ENCODE measurements around the gene KIF20A. TPM values are rescaled to one million over a fixed set of nuclear protein-coding genes. Genes with fewer than 3 reads are reported as not detected.

The KIF20A gene
- total RNA-seq, 2 donors from 2014 or later = 10.4 to 35.7 TPM

GRCh38 chr5:138159666-138160065 lies 19.2 kb upstream of the KIF20A start:
- DNase-seq = no peak
- Histone ChIP-seq H3K27me3 (no peaks in the 10 kb centered on the region), H3K9me3 (no peaks in the 10 kb centered on the region), H3K9ac (ENCODE audit: low read depth in 2 of 2, low read length in 2 of 2) (no peak overlapping the region), H3K4me3 (no peak overlapping the region), H3K4me1 (no peaks in the 10 kb centered on the region), H3K36me3 (peaks cover 28% of the 10 kb centered on the region), H3K27ac (no peak overlapping the region)
- intact Hi-C loops (cut with DNase I) = loop anchor here (10.0 kb wide), 1 partner anchor 385 kb away; no protein-coding TSS in a partner anchor
- no peak for TF ChIP-seq CTCF (IDR thresholded peaks at IDR 0.05)

GRCh38 chr5:138160706-138161105 lies 18.2 kb upstream of the KIF20A start:
- no peak for DNase-seq
- H3K36me3 ChIP-seq = peaks cover 28% of the 10 kb centered on the region
- no peaks in the 10 kb centered on the region for H3K4me1 ChIP-seq
- H3K9me3 ChIP-seq = no peaks in the 10 kb centered on the region
- intact Hi-C loops (cut with DNase I) = no loop called here
- H3K27ac ChIP-seq = no peak overlapping the region
- no peak overlapping the region for H3K4me3 ChIP-seq
- H3K9ac ChIP-seq (ENCODE audit: low read depth in 2 of 2, low read length in 2 of 2) = no peak overlapping the region
- H3K27me3 ChIP-seq = no peaks in the 10 kb centered on the region
- TF ChIP-seq CTCF (IDR thresholded peaks at IDR 0.05) = no peak

GRCh38 chr5:138163721-138164120 lies 15.2 kb upstream of the KIF20A start:
- no peak for DNase-seq
- H3K36me3 ChIP-seq = peaks cover 39% of the 10 kb centered on the region
- intact Hi-C loops (cut with DNase I) = no loop called here

GRCh38 chr5:138169124-138169523 lies 9.8 kb upstream of the KIF20A start:
- intact Hi-C loops (cut with DNase I) = no loop called here
- Histone ChIP-seq H3K4me3 (no peak overlapping the region), H3K9ac (ENCODE audit: low read depth in 2 of 2, low read length in 2 of 2) (no peak overlapping the region), H3K9me3 (no peaks in the 10 kb centered on the region), H3K27ac (no peak overlapping the region), H3K27me3 (no peaks in the 10 kb centered on the region), H3K36me3 (peaks cover 31% of the 10 kb centered on the region), H3K4me1 (no peaks in the 10 kb centered on the region)
- no peak for DNase-seq
- TF ChIP-seq CTCF (IDR thresholded peaks at IDR 0.05) = no peak

More at GRCh38 chr5:138163721-138164120, 15.2 kb upstream of the KIF20A start:
- no peak overlapping the region for H3K27ac ChIP-seq
- no peak for TF ChIP-seq CTCF (IDR thresholded peaks at IDR 0.05)
- H3K9ac ChIP-seq (ENCODE audit: low read depth in 2 of 2, low read length in 2 of 2) = no peak overlapping the region
- no peaks in the 10 kb centered on the region for H3K27me3 ChIP-seq
- no peaks in the 10 kb centered on the region for H3K9me3 ChIP-seq
- H3K4me3 ChIP-seq = no peak overlapping the region
- H3K4me1 ChIP-seq = no peaks in the 10 kb centered on the region

- no peak for TF ChIP-seq CTCF (IDR thresholded peaks at IDR 0.05)
- H3K27ac ChIP-seq = no peak overlapping the region
- H3K4me1 ChIP-seq = no peaks in the 10 kb centered on the region
- H3K9me3 ChIP-seq = no peaks in the 10 kb centered on the region
- no peaks in the 10 kb centered on the region for H3K27me3 ChIP-seq
- no peak overlapping the region for H3K4me3 ChIP-seq
- peaks cover 31% of the 10 kb centered on the region for H3K36me3 ChIP-seq
- H3K9ac ChIP-seq (ENCODE audit: low read depth in 2 of 2, low read length in 2 of 2) = no peak overlapping the region
- no peak for DNase-seq
- intact Hi-C loops (cut with DNase I) = no loop called here
These were observed 8.6 kb upstream of the KIF20A start for GRCh38 chr5:138170299-138170698.
